ENCODE results near the gene HOXC9.
A peak's percentile ranks its signal among the peaks of the same experiment; 100 is the strongest.

Gene HOXC9

DNA sequence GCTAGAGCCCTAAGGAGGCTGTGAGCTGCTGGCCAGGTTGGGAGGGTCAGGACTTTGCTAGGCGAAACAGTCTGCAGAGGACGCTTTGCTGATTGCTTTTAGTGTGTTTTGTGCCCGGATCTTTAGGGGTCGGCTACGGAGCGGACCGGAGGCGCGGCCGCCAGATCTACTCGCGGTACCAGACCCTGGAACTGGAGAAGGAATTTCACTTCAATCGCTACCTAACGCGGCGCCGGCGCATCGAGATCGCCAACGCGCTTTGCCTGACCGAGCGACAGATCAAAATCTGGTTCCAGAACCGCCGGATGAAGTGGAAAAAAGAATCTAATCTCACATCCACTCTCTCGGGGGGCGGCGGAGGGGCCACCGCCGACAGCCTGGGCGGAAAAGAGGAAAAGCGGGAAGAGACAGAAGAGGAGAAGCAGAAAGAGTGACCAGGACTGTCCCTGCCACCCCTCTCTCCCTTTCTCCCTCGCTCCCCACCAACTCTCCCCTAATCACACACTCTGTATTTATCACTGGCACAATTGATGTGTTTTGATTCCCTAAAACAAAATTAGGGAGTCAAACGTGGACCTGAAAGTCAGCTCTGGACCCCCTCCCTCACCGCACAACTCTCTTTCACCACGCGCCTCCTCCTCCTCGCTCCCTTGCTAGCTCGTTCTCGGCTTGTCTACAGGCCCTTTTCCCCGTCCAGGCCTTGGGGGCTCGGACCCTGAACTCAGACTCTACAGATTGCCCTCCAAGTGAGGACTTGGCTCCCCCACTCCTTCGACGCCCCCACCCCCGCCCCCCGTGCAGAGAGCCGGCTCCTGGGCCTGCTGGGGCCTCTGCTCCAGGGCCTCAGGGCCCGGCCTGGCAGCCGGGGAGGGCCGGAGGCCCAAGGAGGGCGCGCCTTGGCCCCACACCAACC lies 29.8 kb downstream of the HOXC9 start:
- H3K27ac ChIP-seq (ENCODE audit: extremely low read depth, low read depth, low read length): peak overlapping the region; percentile 28; the same call in 1 of the 2 replicates
- POLR2A ChIA-PET: interaction anchor here (1.0 to 5.0 kb wide), 3 partner anchors 13 to 34 kb away, joined by 5 to 26 read pairs (median 22); no protein-coding TSS in a partner anchor
- no peak overlapping the region for H3K4me3 ChIP-seq (ENCODE audit: low read depth, low read length)
- CTCF ChIA-PET: interaction anchor here (0.5 to 5.4 kb wide), 9 partner anchors 22 to 323 kb away, joined by 3 to 109 read pairs (median 21); partner anchors contain the start of genes HOXC10 and SMUG1
- H3K4me1 ChIP-seq (ENCODE audit: control insufficient read depth, insufficient read depth, low read length): peaks cover 40% of the 10 kb centered on the region
- no peaks in the 10 kb centered on the region for H3K9me3 ChIP-seq (ENCODE audit: control insufficient read depth, insufficient read depth, low read depth, low read length)
- H3K36me3 ChIP-seq (ENCODE audit: control insufficient read depth in 2 of 2, insufficient read depth in 1 of 2, low read length in 2 of 2): peaks cover 4 to 13% of the 10 kb centered on the region in 2 experiments; a peak in 2 of 3 replicates
- TF ChIP-seq EGR2 (tag by site-specific recombination; IDR thresholded peaks at IDR 0.05; ENCODE audit: low read depth) (no peak), ZNF654 (tag by site-specific recombination; IDR thresholded peaks at IDR 0.05; ENCODE audit: low read depth) (no peak), ZNF292 (tag by site-specific recombination; IDR thresholded peaks at IDR 0.05; ENCODE audit: borderline replicate concordance, low read depth) (no peak), ZNF138 (tag by site-specific recombination; IDR thresholded peaks at IDR 0.05; ENCODE audit: borderline replicate concordance) (no peak), TCF7L2 (IDR thresholded peaks at IDR 0.05; ENCODE audit: borderline replicate concordance, low read depth, low read length) (no peak), ZNF184 (tag by site-specific recombination; IDR thresholded peaks at IDR 0.05) (no peak), ZNF549 (tag by site-specific recombination; IDR thresholded peaks at IDR 0.05) (no peak), ZNF174 (tag by site-specific recombination; IDR thresholded peaks at IDR 0.05) (no peak), ZNF24 (tag by site-specific recombination; IDR thresholded peaks at IDR 0.05) (no peak), ZNF629 (tag by site-specific recombination; IDR thresholded peaks at IDR 0.05) (no peak), ZNF664 (tag by site-specific recombination; IDR thresholded peaks at IDR 0.05) (no peak), ZNF624 (tag by site-specific recombination; IDR thresholded peaks at IDR 0.05) (no peak), KLF16 (tag by site-specific recombination; IDR thresholded peaks at IDR 0.05) (no peak), BCL11B (tag by site-specific recombination; IDR thresholded peaks at IDR 0.05; ENCODE audit: low read depth) (no peak), GFI1B (tag by site-specific recombination; IDR thresholded peaks at IDR 0.05) (no peak), FEZF1 (tag by site-specific recombination; IDR thresholded peaks at IDR 0.05) (no peak), OSR2 (tag by site-specific recombination; IDR thresholded peaks at IDR 0.05) (no peak), ZNF248 (tag by site-specific recombination; IDR thresholded peaks at IDR 0.05) (no peak), ZFP37 (tag by site-specific recombination; IDR thresholded peaks at IDR 0.05) (no peak), ZNF529 (tag by site-specific recombination; IDR thresholded peaks at IDR 0.05; ENCODE audit: insufficient replicate concordance) (no peak), ZNF10 (tag by site-specific recombination; IDR thresholded peaks at IDR 0.05) (peak; percentile 87), ZNF366 (tag by site-specific recombination; conservative IDR thresholded peaks at IDR 0.05) (peak; percentile 55), IKZF3 (tag by site-specific recombination; IDR thresholded peaks at IDR 0.05) (0 out of 2 replicates have a peak, but pooled peaks have one; percentile 17)
- TF ChIP-seq, protein P1, sequence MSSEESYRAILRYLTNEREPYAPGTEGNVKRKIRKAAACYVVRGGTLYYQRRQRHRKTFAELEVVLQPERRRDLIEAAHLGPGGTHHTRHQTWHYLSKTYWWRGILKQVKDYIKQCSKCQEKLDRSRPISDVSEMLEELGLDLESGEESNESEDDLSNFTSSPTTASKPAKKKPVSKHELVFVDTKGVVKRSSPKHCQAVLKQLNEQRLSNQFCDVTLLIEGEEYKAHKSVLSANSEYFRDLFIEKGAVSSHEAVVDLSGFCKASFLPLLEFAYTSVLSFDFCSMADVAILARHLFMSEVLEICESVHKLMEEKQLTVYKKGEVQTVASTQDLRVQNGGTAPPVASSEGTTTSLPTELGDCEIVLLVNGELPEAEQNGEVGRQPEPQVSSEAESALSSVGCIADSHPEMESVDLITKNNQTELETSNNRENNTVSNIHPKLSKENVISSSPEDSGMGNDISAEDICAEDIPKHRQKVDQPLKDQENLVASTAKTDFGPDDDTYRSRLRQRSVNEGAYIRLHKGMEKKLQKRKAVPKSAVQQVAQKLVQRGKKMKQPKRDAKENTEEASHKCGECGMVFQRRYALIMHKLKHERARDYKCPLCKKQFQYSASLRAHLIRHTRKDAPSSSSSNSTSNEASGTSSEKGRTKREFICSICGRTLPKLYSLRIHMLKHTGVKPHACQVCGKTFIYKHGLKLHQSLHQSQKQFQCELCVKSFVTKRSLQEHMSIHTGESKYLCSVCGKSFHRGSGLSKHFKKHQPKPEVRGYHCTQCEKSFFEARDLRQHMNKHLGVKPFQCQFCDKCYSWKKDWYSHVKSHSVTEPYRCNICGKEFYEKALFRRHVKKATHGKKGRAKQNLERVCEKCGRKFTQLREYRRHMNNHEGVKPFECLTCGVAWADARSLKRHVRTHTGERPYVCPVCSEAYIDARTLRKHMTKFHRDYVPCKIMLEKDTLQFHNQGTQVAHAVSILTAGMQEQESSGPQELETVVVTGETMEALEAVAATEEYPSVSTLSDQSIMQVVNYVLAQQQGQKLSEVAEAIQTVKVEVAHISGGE (tag by site-specific recombination; conservative IDR thresholded peaks at IDR 0.05; ENCODE audit: low read depth): no peak
- TF ChIP-seq, protein P2, sequence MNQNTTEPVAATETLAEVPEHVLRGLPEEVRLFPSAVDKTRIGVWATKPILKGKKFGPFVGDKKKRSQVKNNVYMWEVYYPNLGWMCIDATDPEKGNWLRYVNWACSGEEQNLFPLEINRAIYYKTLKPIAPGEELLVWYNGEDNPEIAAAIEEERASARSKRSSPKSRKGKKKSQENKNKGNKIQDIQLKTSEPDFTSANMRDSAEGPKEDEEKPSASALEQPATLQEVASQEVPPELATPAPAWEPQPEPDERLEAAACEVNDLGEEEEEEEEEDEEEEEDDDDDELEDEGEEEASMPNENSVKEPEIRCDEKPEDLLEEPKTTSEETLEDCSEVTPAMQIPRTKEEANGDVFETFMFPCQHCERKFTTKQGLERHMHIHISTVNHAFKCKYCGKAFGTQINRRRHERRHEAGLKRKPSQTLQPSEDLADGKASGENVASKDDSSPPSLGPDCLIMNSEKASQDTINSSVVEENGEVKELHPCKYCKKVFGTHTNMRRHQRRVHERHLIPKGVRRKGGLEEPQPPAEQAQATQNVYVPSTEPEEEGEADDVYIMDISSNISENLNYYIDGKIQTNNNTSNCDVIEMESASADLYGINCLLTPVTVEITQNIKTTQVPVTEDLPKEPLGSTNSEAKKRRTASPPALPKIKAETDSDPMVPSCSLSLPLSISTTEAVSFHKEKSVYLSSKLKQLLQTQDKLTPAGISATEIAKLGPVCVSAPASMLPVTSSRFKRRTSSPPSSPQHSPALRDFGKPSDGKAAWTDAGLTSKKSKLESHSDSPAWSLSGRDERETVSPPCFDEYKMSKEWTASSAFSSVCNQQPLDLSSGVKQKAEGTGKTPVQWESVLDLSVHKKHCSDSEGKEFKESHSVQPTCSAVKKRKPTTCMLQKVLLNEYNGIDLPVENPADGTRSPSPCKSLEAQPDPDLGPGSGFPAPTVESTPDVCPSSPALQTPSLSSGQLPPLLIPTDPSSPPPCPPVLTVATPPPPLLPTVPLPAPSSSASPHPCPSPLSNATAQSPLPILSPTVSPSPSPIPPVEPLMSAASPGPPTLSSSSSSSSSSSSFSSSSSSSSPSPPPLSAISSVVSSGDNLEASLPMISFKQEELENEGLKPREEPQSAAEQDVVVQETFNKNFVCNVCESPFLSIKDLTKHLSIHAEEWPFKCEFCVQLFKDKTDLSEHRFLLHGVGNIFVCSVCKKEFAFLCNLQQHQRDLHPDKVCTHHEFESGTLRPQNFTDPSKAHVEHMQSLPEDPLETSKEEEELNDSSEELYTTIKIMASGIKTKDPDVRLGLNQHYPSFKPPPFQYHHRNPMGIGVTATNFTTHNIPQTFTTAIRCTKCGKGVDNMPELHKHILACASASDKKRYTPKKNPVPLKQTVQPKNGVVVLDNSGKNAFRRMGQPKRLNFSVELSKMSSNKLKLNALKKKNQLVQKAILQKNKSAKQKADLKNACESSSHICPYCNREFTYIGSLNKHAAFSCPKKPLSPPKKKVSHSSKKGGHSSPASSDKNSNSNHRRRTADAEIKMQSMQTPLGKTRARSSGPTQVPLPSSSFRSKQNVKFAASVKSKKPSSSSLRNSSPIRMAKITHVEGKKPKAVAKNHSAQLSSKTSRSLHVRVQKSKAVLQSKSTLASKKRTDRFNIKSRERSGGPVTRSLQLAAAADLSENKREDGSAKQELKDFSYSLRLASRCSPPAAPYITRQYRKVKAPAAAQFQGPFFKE (tag by site-specific recombination; IDR thresholded peaks at IDR 0.05; ENCODE audit: borderline replicate concordance): no peak
- TF ChIP-seq, protein P3, sequence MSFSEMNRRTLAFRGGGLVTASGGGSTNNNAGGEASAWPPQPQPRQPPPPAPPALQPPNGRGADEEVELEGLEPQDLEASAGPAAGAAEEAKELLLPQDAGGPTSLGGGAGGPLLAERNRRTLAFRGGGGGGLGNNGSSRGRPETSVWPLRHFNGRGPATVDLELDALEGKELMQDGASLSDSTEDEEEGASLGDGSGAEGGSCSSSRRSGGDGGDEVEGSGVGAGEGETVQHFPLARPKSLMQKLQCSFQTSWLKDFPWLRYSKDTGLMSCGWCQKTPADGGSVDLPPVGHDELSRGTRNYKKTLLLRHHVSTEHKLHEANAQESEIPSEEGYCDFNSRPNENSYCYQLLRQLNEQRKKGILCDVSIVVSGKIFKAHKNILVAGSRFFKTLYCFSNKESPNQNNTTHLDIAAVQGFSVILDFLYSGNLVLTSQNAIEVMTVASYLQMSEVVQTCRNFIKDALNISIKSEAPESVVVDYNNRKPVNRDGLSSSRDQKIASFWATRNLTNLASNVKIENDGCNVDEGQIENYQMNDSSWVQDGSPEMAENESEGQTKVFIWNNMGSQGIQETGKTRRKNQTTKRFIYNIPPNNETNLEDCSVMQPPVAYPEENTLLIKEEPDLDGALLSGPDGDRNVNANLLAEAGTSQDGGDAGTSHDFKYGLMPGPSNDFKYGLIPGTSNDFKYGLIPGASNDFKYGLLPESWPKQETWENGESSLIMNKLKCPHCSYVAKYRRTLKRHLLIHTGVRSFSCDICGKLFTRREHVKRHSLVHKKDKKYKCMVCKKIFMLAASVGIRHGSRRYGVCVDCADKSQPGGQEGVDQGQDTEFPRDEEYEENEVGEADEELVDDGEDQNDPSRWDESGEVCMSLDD (tag by site-specific recombination; IDR thresholded peaks at IDR 0.05): no peak

Measured in HEK293 (cell line).